ENCODE results near the gene LMNB1.

DNA sequence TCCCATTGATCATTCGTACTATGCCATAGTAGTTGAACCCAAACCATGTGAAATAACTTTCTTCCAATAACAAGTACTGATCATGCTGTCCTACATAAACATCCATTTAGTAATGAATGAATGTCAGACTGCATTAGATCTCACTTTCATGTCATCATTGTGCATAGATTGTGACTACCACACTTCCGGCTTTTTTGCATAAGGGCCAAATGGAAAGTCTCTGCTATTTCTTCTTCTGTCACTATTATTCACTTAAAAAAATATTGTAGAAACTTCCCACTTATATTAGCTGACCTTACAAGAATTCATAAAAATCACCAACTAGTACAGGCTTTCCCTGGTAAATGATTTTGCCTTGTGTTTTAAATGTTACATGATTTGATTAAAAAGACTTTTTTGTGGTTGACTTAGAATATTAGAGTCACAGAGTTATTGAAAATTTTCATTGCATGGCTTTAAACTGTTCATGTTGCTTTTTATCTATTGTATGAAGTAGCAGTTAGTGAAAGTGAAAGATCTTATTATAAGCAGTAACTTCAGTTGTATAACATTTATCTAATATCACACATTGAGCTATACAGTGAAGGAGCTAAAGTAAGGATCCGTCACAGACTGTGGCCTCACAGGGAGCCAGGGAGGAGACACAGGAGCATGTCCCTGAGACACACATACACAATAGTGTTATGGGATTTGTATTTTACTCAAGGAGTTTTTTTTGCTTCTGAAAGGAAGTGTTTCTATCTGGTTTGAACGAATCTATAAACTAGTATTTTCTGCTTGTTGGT, 33.9 kb downstream of the LMNB1 start:
- TF ChIP-seq POLR2AphosphoS5 (IDR thresholded peaks at IDR 0.05) (no peak), POLR2A (IDR thresholded peaks at IDR 0.05) (no peak), EP300 (IDR thresholded peaks at IDR 0.05) (no peak)

All from upper lobe of left lung (tissue), 4 donors.